IMR-90 (cell line): ENCODE data around the gene FNDC1. TPM values are rescaled to one million over a fixed set of nuclear protein-coding genes. Genes with fewer than 3 reads are reported as not detected.
A peak's percentile ranks its signal among the peaks of the same experiment; 100 is the strongest.

Experiments used
- ATAC-seq: fragments of 200-7000 bp; cut with Tn5 transposase; 2 replicates; pipeline ENCODE4 v1.9.1; 2020; ENCODE audit warnings: low read depth, mild to moderate bottlenecking, moderate library complexity
- Bru-seq: library from RNA; stranded (reverse); fragments of 400-500 nt; gene quantifications from one replicate; lab custom pipeline; 2021; lab: Mats Ljungman, UMichigan
- BruChase-seq, 2 experiments: library from RNA; stranded (reverse); fragments of 400-500 nt; gene quantifications; one replicate each; lab custom pipeline; 2021; lab: Mats Ljungman, UMichigan
- BruUV-seq: library from RNA; stranded (reverse); fragments of 400-500 nt; replicated peaks from 2 replicates; lab custom pipeline; 2021; lab: Mats Ljungman, UMichigan
- CTCF ChIA-PET: fragments of 300-600 bp; formaldehyde crosslinking; extraction: SDS; loops from one replicate; lab custom pipeline; 2021; ENCODE audit warnings: antibody characterized with exemption; lab: Yijun Ruan, JAX
- POLR2A ChIA-PET: fragments of 300-600 bp; sonication (Branson Sonifier 250); formaldehyde crosslinking; loops from one replicate; lab custom pipeline; 2022; ENCODE audit warnings: antibody characterized with exemption; ENCODE audit not compliant: unreplicated experiment; lab: Charles Lee
- DNase-seq: peaks from one replicate; pipeline ENCODE4 v3.0.0; 2013
- H2AFZ ChIP-seq: replicated peaks from 2 replicates; pipeline ENCODE3; 2013; ENCODE audit warnings: low read length, mild to moderate bottlenecking; ENCODE audit not compliant: poor library complexity
- H2AK5ac ChIP-seq: 2 replicates; pipeline ENCODE4 v1.6.1; 2013; ENCODE audit warnings: low read depth, low read length, inconsistent platforms
- H2AK9ac ChIP-seq: replicated peaks from 2 replicates; pipeline ENCODE3; 2013; ENCODE audit warnings: mild to moderate bottlenecking, low read depth, low read length, moderate library complexity; ENCODE audit not compliant: poor library complexity
- H2BK120ac ChIP-seq: 2 replicates; pipeline ENCODE4 v1.6.1; 2013; ENCODE audit warnings: low read depth, low read length, inconsistent platforms
- H2BK15ac ChIP-seq: 3 replicates; pipeline ENCODE4 v1.6.1; 2013; ENCODE audit warnings: low read depth, low read length, inconsistent platforms
- H2BK20ac ChIP-seq: 2 replicates; pipeline ENCODE4 v1.6.1; 2013; ENCODE audit warnings: low read depth, mild to moderate bottlenecking, inconsistent platforms, low read length, moderate library complexity
- H2BK5ac ChIP-seq: 2 replicates; pipeline ENCODE4 v1.6.1; 2013; ENCODE audit warnings: mild to moderate bottlenecking, low read depth, low read length, inconsistent platforms; ENCODE audit not compliant: poor library complexity, severe bottlenecking
- H3K14ac ChIP-seq: replicated peaks from 2 replicates; pipeline ENCODE4 v1.6.1; 2013; ENCODE audit warnings: low read depth, low read length, inconsistent platforms
- H3K18ac ChIP-seq: 2 replicates; pipeline ENCODE4 v1.6.1; 2013; ENCODE audit warnings: low read depth, low read length, control low read depth
- H3K23ac ChIP-seq: 2 replicates; pipeline ENCODE4 v1.6.1; 2013; ENCODE audit warnings: low read depth, low read length, inconsistent platforms
- H3K27ac ChIP-seq: 2 replicates; pipeline ENCODE4 v1.5.1; 2013; ENCODE audit warnings: mild to moderate bottlenecking, control low read depth, low read length; ENCODE audit not compliant: insufficient read depth
- H3K27me3 ChIP-seq: 2 replicates; pipeline ENCODE4 v1.6.1; 2013; ENCODE audit warnings: low read length; ENCODE audit not compliant: control insufficient read depth, insufficient read depth
- H3K36me3 ChIP-seq: 2 replicates; pipeline ENCODE4 v1.6.1; 2013; ENCODE audit warnings: low read length, mixed read lengths; ENCODE audit not compliant: control insufficient read depth, insufficient read depth
- H3K4ac ChIP-seq: 2 replicates; pipeline ENCODE4 v1.6.1; 2013; ENCODE audit warnings: low read depth, low read length, inconsistent platforms
- H3K4me1 ChIP-seq: 2 replicates; pipeline ENCODE4 v1.6.1; 2013; ENCODE audit warnings: low read length, mixed read lengths; ENCODE audit not compliant: control insufficient read depth, insufficient read depth
- H3K4me2 ChIP-seq: 2 replicates; pipeline ENCODE4 v1.6.1; 2013; ENCODE audit warnings: low read depth, mild to moderate bottlenecking, control low read depth, low read length, moderate library complexity
- H3K4me3 ChIP-seq: 2 replicates; pipeline ENCODE4 v1.5.1; 2013; ENCODE audit warnings: low read depth, mild to moderate bottlenecking, control low read depth, low read length, moderate library complexity; ENCODE audit not compliant: insufficient read depth
- H3K56ac ChIP-seq: 2 replicates; pipeline ENCODE4 v1.6.1; 2013; ENCODE audit warnings: low read length, inconsistent platforms; ENCODE audit not compliant: insufficient read depth; ENCODE audit errors: extremely low read depth
- H3K79me1 ChIP-seq, 2 experiments: 2 replicates each; pipeline ENCODE4 v1.6.1; 2013; ENCODE audit warnings: low read length in 2 of 2, inconsistent platforms in 1 of 2, low read depth in 1 of 2
- H3K9ac ChIP-seq: 2 replicates; pipeline ENCODE4 v1.6.1; 2013; ENCODE audit warnings: low read depth, low read length, control low read depth
- H3K9me1 ChIP-seq: 2 replicates; pipeline ENCODE4 v1.6.1; 2013; ENCODE audit warnings: low read length, inconsistent platforms; ENCODE audit not compliant: insufficient read depth
- H3K9me3 ChIP-seq: 2 replicates; pipeline ENCODE4 v1.6.1; 2013; ENCODE audit warnings: low read length; ENCODE audit not compliant: control insufficient read depth, insufficient read depth
- H4K20me1 ChIP-seq: 2 replicates; pipeline ENCODE4 v1.6.1; 2013; ENCODE audit warnings: low read length, inconsistent platforms; ENCODE audit not compliant: insufficient read depth
- H4K5ac ChIP-seq: 2 replicates; pipeline ENCODE4 v1.6.1; 2013; ENCODE audit warnings: mild to moderate bottlenecking, low read depth, low read length, control low read depth
- H4K8ac ChIP-seq, 2 experiments: 2 replicates each; pipeline ENCODE4 v1.6.1; 2013; ENCODE audit warnings: low read depth in 2 of 2, low read length in 2 of 2, control low read depth in 1 of 2, inconsistent platforms in 1 of 2
- H4K91ac ChIP-seq: 2 replicates; pipeline ENCODE4 v1.6.1; 2013; ENCODE audit warnings: low read depth, low read length, inconsistent platforms; ENCODE audit not compliant: insufficient read depth
- CEBPB ChIP-seq: IDR thresholded peaks from 2 replicates; pipeline ENCODE4 v1.6.1; 2012; ENCODE audit warnings: low read depth, low read length, improper control_type of control experiment
- RAD21 ChIP-seq: IDR thresholded peaks from 2 replicates; pipeline ENCODE4 v1.6.1; 2012; ENCODE audit warnings: low read length, improper control_type of control experiment
- SMC3 ChIP-seq: fragments of 150-350 bp; IDR thresholded peaks from 2 replicates; pipeline ENCODE4 v1.6.1; 2016; ENCODE audit warnings: low read depth, mild to moderate bottlenecking, antibody characterized with exemption, low read length, moderate library complexity
- WGBS, 2 experiments: methylation state at CpG; one replicate each; pipeline versions ENCODE4 v1.1.5 to v1.1.7; 2013; ENCODE audit warnings: missing lambda C conversion rate in 2 of 2; ENCODE audit not compliant: insufficient read length in 1 of 2; ENCODE audit errors: extremely low coverage in 2 of 2; 5-methylcytosine and 5-hydroxymethylcytosine counted together
- dilution Hi-C: fragments of 300-500 bp; cut with HindIII; formaldehyde crosslinking; loops from one replicate; pipeline ENCODE4 v1.14.3; 2018; ENCODE audit warnings: low sequenced_read_pairs; ENCODE audit not compliant: unreplicated experiment
- in situ Hi-C: fragments of 300-500 bp; cut with MboI; formaldehyde crosslinking; loops from 3 replicates; pipeline ENCODE4 v1.14.3; 2019; ENCODE audit warnings: low sequenced_read_pairs, inconsistent platforms, mixed read lengths
- intact Hi-C: fragments of 100-400 bp; cut with micrococcal nuclease; formaldehyde crosslinking; loops from 2 replicates; pipeline ENCODE4 v1.10.0; 2022
- long read RNA-seq: library from polyadenylated mRNA; unstranded; transcript quantifications from one replicate; pipeline ENCODE4 v2.0.0, GENCODE V29; 2021; ENCODE audit not compliant: unreplicated experiment
- polyA plus RNA-seq, 3 experiments: library from polyadenylated mRNA; depleted of rRNA; stranded (reverse); fragments of >200 nt; gene quantifications; 2 replicates each; pipeline ENCODE4 v1.2.3, GENCODE V29; 2012; ENCODE audit warnings: low replicate concordance in 1 of 3
- total RNA-seq: library from RNA; depleted of rRNA; stranded (reverse); fragments of >200 nt; gene quantifications from 2 replicates; pipeline ENCODE4 v1.2.3, GENCODE V29; 2012; rRNA removed
- TF ChIP-seq, protein P1 (sequence below): conservative IDR thresholded peaks from 2 replicates; pipeline ENCODE4 v1.5.1; 2012; ENCODE audit warnings: mild to moderate bottlenecking, low read depth, low read length, improper control_type of control experiment

The FNDC1 gene
- total RNA-seq (not detected in 2 replicates), polyA plus RNA-seq (2012; rRNA removed) (0.03 and 0.04 TPM in 2 replicates), Bru-seq, nascent RNA (percentile 26 among the genes with signal in this experiment), BruChase-seq, experiment 1, labeled RNA remaining after a 6-hour chase (percentile 33 among the genes with signal in this experiment), BruChase-seq, experiment 2, labeled RNA remaining after a 2-hour chase (percentile 30 among the genes with signal in this experiment)
- 0.03 and 0.06 TPM in 2 replicates for polyA plus RNA-seq (2012; cell fraction: cytosol; rRNA removed)
- polyA plus RNA-seq (2012; cell fraction: nucleus; rRNA removed; ENCODE audit: low replicate concordance): 0.05 TPM in 2 replicates
- long read RNA-seq, partial matches to known transcripts: 1 of 1 reads
- long read RNA-seq, other reads (novel, unspliced or antisense): 0 of 1 reads

DNA sequence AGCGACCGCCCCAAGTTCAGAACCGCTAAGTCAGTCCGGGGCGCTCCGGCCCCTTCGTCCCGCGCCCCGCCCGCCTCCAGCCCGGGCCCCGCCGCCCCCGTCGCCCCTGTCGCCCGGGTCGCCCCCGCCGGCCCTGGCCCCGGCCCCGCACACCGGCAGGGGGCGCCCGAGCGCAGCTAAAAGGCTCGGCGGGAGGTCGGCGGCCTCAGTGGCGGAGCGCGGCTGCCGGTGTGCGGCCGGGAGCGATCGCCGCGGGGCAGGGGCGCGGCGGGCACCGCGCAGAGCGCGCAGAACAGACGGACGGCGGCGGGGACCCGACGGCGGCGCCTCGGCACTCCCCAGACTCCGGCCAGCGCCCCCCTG is at the start of gene FNDC1:
TSS of gene FNDC1 (plus strand) at position 208 of the 363 bp plus-strand sequence. CDS start 197 bp downstream, outside the sequence.
- intact Hi-C loops (no loop called here), in situ Hi-C loops (no loop called here), dilution Hi-C loops (no loop called here)
- BruUV-seq: no TSS peak
- H3K9me1 ChIP-seq: no peaks in the 10 kb centered on the region
- ChIA-PET POLR2A (no interaction called here), CTCF (no interaction called here)
- peaks cover 1% of the 10 kb centered on the region for H3K4me1 ChIP-seq
- no peak within 1 kb of the TSS for H2AK9ac ChIP-seq
- H4K8ac ChIP-seq: no peak within 1 kb of the TSS
- no peak within 1 kb of the TSS for H3K14ac ChIP-seq
- TF ChIP-seq, protein P1, sequence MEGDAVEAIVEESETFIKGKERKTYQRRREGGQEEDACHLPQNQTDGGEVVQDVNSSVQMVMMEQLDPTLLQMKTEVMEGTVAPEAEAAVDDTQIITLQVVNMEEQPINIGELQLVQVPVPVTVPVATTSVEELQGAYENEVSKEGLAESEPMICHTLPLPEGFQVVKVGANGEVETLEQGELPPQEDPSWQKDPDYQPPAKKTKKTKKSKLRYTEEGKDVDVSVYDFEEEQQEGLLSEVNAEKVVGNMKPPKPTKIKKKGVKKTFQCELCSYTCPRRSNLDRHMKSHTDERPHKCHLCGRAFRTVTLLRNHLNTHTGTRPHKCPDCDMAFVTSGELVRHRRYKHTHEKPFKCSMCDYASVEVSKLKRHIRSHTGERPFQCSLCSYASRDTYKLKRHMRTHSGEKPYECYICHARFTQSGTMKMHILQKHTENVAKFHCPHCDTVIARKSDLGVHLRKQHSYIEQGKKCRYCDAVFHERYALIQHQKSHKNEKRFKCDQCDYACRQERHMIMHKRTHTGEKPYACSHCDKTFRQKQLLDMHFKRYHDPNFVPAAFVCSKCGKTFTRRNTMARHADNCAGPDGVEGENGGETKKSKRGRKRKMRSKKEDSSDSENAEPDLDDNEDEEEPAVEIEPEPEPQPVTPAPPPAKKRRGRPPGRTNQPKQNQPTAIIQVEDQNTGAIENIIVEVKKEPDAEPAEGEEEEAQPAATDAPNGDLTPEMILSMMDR: peak; percentile 44
- TF ChIP-seq RAD21 (0 out of 2 replicates have a peak, but pooled peaks have one; percentile 23), SMC3 (peak; percentile 19; the same call in 1 of the 2 replicates), CEBPB (no peak)
- H2BK20ac ChIP-seq: no peak within 1 kb of the TSS
- H3K27me3 ChIP-seq: peaks cover 48% of the 10 kb centered on the region
- DNase-seq (no peak), ATAC-seq (peak; percentile 59)
- H4K5ac ChIP-seq: no peak within 1 kb of the TSS
- H3K9me3 ChIP-seq: no peaks in the 10 kb centered on the region
- H2BK15ac ChIP-seq: no peak within 1 kb of the TSS
- no peak within 1 kb of the TSS for H3K18ac ChIP-seq
- 5% methylated on average over 7 of the region's 59 CpGs; no CpG with 5 or more reads in 1 of the 2 experiments for WGBS, 2 experiments
- no peak within 1 kb of the TSS for H3K9ac ChIP-seq
- H3K4ac ChIP-seq: no peak within 1 kb of the TSS
- H3K56ac ChIP-seq: no peak within 1 kb of the TSS
- no peaks in the 10 kb centered on the region for H3K36me3 ChIP-seq
- H4K20me1 ChIP-seq: no peaks in the 10 kb centered on the region
- H3K4me2 ChIP-seq: peak within 1 kb of the TSS; percentile 79
- H3K79me1 ChIP-seq: no peaks in the 10 kb centered on the region
- H3K27ac ChIP-seq: no peak within 1 kb of the TSS
- H2AFZ ChIP-seq: peak within 1 kb of the TSS; percentile 76
- no peak within 1 kb of the TSS for H4K91ac ChIP-seq
- no peak within 1 kb of the TSS for H2AK5ac ChIP-seq
- H3K4me3 ChIP-seq: peak within 1 kb of the TSS; percentile 34
- no peak within 1 kb of the TSS for H3K23ac ChIP-seq
- H2BK5ac ChIP-seq: no peak within 1 kb of the TSS
- no peak within 1 kb of the TSS for H2BK120ac ChIP-seq
